ENCODE measurements around the gene PRSS2. TPM values are rescaled to one million over a fixed set of nuclear protein-coding genes. Genes with fewer than 3 reads are reported as not detected.

The PRSS2 gene
- total RNA-seq, 2 experiments from 2014 or later = not detected

- intact Hi-C loops (cut with DNase I, micrococcal nuclease) = loop anchor here (1.0 to 5.0 kb wide), 5 partner anchors 11 to 573 kb away; partner anchors contain the start of gene ZYX (in 1 of the 2)
- DNase-seq (peak; percentile 89 to 99 (median 96)), ATAC-seq (ENCODE audit: poor library complexity) (peak; percentile 68)
- H3K27ac ChIP-seq (ENCODE audit: low read depth in 1 of 2, low read length in 2 of 2) = peak overlapping the region; percentile 95 to 99
- ChIA-PET POLR2A (interaction anchor here (0.5 to 30.9 kb wide), 82 partner anchors 9 to 599 kb away, joined by 3 to 5733 read pairs (median 7); partner anchors contain the start of genes CASP2, EPHA1, EPHB6 and GSTK1), CTCF (interaction anchor here (0.9 to 7.2 kb wide), 11 partner anchors 15 to 571 kb away, joined by 3 to 135 read pairs (median 7); no protein-coding TSS in a partner anchor)
- Mint-ChIP-seq H3K4me1 (ENCODE audit: low read depth) (peaks cover 100% of the 10 kb centered on the region), H3K9me3 (no peaks in the 10 kb centered on the region), H3K36me3 (ENCODE audit: low read depth) (peaks cover 29% of the 10 kb centered on the region), H3K27ac (peak overlapping the region; percentile 98), H3K4me3 (peak overlapping the region; percentile 77), H3K27me3 (no peaks in the 10 kb centered on the region)
- peak overlapping the region; percentile 31 for H3K4me3 ChIP-seq (ENCODE audit: low read length)
- peaks cover 3% of the 10 kb centered on the region for H3K36me3 ChIP-seq (ENCODE audit: insufficient read depth, low read length)
- TF ChIP-seq, protein P1, sequence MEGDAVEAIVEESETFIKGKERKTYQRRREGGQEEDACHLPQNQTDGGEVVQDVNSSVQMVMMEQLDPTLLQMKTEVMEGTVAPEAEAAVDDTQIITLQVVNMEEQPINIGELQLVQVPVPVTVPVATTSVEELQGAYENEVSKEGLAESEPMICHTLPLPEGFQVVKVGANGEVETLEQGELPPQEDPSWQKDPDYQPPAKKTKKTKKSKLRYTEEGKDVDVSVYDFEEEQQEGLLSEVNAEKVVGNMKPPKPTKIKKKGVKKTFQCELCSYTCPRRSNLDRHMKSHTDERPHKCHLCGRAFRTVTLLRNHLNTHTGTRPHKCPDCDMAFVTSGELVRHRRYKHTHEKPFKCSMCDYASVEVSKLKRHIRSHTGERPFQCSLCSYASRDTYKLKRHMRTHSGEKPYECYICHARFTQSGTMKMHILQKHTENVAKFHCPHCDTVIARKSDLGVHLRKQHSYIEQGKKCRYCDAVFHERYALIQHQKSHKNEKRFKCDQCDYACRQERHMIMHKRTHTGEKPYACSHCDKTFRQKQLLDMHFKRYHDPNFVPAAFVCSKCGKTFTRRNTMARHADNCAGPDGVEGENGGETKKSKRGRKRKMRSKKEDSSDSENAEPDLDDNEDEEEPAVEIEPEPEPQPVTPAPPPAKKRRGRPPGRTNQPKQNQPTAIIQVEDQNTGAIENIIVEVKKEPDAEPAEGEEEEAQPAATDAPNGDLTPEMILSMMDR (IDR thresholded peaks at IDR 0.05) = no peak
- no peaks in the 10 kb centered on the region for H3K9me3 ChIP-seq (ENCODE audit: control insufficient read depth in 1 of 2, insufficient read depth in 1 of 2, low read length in 2 of 2)
- no peaks in the 10 kb centered on the region for H3K27me3 ChIP-seq (ENCODE audit: control insufficient read depth in 1 of 2, insufficient read depth in 2 of 2, low read length in 2 of 2)
- peaks cover 96% of the 10 kb centered on the region for H3K4me1 ChIP-seq (ENCODE audit: insufficient read depth, low read length)
Measured at GRCh38 chr7:142808802-142809583, 38.2 kb downstream of the PRSS2 start.

DNA sequence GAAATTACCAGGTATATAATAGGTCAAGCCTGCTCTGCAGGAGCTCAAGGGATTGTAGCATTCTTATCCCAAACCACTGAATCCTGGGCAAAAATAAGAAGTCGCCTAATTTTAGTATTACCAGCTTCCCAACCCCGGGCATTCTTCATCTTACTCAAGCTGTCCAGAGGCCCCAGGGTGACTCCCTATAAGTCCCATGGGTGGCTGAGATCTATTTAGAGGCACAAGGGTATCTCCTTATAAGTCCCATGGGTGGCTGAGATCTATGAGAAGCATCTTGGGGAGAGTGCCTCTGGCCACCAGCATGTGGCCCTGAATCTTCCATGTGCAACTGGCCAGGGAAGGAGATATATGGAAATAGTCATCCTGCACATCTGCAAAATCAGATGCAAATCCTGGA, 38.9 kb downstream of the PRSS2 start:
- H3K4me1 ChIP-seq (ENCODE audit: insufficient read depth, low read length) = peaks cover 93% of the 10 kb centered on the region

More for the DNA sequence above, 38.9 kb downstream of the PRSS2 start:
- Mint-ChIP-seq H3K4me3 (peak overlapping the region; percentile 77), H3K27ac (peak overlapping the region; percentile 98), H3K4me1 (ENCODE audit: low read depth) (peaks cover 99% of the 10 kb centered on the region), H3K9me3 (no peaks in the 10 kb centered on the region), H3K36me3 (ENCODE audit: low read depth) (peaks cover 22% of the 10 kb centered on the region), H3K27me3 (no peaks in the 10 kb centered on the region)
- Histone ChIP-seq H3K27me3 (ENCODE audit: control insufficient read depth in 1 of 2, insufficient read depth in 2 of 2, low read length in 2 of 2) (no peaks in the 10 kb centered on the region), H3K36me3 (ENCODE audit: insufficient read depth, low read length) (no peaks in the 10 kb centered on the region), H3K27ac (ENCODE audit: low read depth in 1 of 2, low read length in 2 of 2) (peak overlapping the region; percentile 95 to 99), H3K9me3 (ENCODE audit: control insufficient read depth in 1 of 2, insufficient read depth in 1 of 2, low read length in 2 of 2) (no peaks in the 10 kb centered on the region), H3K4me3 (ENCODE audit: low read length) (peak overlapping the region; percentile 31)
- TF ChIP-seq, protein P1 (IDR thresholded peaks at IDR 0.05) = no peak
- DNase-seq = peak in 2 of 14 experiments; percentile 27 to 49
- intact Hi-C loops (cut with DNase I, micrococcal nuclease) = loop anchor here (1.0 to 10.0 kb wide), 15 partner anchors 13 to 835 kb away; partner anchors contain the start of genes TAS2R38 (in 1 of the 2) and ZYX (in 1 of the 2)
- CTCF ChIA-PET = interaction anchor here (0.6 to 7.2 kb wide), 12 partner anchors 9 to 503 kb away, joined by 3 to 135 read pairs (median 9); no protein-coding TSS in a partner anchor
- no peak for ATAC-seq (ENCODE audit: poor library complexity)
- POLR2A ChIA-PET = interaction anchor here (0.5 to 30.9 kb wide), 54 partner anchors 9 to 833 kb away, joined by 3 to 5733 read pairs (median 13); partner anchors contain the start of genes EPHA1, EPHB6 and GSTK1
